ENCODE measurements around the gene EIF4H.
"Not testable (repeated sequence)": the region's sequence is repeated elsewhere in the genome, so short reads cannot be mapped to it uniquely, and the experiment has no call there.

- TF ChIP-seq, protein P1, sequence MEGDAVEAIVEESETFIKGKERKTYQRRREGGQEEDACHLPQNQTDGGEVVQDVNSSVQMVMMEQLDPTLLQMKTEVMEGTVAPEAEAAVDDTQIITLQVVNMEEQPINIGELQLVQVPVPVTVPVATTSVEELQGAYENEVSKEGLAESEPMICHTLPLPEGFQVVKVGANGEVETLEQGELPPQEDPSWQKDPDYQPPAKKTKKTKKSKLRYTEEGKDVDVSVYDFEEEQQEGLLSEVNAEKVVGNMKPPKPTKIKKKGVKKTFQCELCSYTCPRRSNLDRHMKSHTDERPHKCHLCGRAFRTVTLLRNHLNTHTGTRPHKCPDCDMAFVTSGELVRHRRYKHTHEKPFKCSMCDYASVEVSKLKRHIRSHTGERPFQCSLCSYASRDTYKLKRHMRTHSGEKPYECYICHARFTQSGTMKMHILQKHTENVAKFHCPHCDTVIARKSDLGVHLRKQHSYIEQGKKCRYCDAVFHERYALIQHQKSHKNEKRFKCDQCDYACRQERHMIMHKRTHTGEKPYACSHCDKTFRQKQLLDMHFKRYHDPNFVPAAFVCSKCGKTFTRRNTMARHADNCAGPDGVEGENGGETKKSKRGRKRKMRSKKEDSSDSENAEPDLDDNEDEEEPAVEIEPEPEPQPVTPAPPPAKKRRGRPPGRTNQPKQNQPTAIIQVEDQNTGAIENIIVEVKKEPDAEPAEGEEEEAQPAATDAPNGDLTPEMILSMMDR (conservative IDR thresholded peaks at IDR 0.05), result not testable (repeated sequence)
- TF ChIP-seq EZH2 (IDR thresholded peaks at IDR 0.05; ENCODE audit: low read depth), result not testable (repeated sequence)
These were observed 21.1 kb downstream of the EIF4H start for GRCh38 chr7:74195139-74195860.

Measured in PC-9 (cell line).